ENCODE measurements around the gene NUAK2.

The NUAK2 gene

GRCh38 chr1:205358579-205358978, 37.0 kb upstream of the NUAK2 start:
- no peak overlapping the region for H2AK5ac ChIP-seq (ENCODE audit: low read length, severe bottlenecking)
- no peaks in the 10 kb centered on the region for H3K79me1 ChIP-seq (replicated peaks; ENCODE audit: low read length, poor library complexity, severe bottlenecking)
- no peaks in the 10 kb centered on the region for H3K36me3 ChIP-seq (ENCODE audit: control insufficient read depth in 1 of 2, insufficient read depth in 2 of 2, low read depth in 1 of 2, low read length in 2 of 2)
- H2AFZ ChIP-seq (ENCODE audit: low read depth, low read length), result no peak overlapping the region
- H3K4me3 ChIP-seq (ENCODE audit: insufficient read depth in 1 of 2, low read depth in 1 of 2, low read length in 2 of 2), result no peak overlapping the region
- no peak overlapping the region for H2BK120ac ChIP-seq (ENCODE audit: low read depth, low read length)
- no peak overlapping the region for H3K14ac ChIP-seq (ENCODE audit: low read length in 2 of 2)
- no peak overlapping the region for H3K27ac ChIP-seq (ENCODE audit: low read length, poor library complexity, severe bottlenecking)
- peaks cover 50 to 64% of the 10 kb centered on the region in 2 experiments for H3K27me3 ChIP-seq (ENCODE audit: control insufficient read depth in 1 of 2, insufficient read depth in 1 of 2, low read length in 2 of 2)
- H4K91ac ChIP-seq (ENCODE audit: low read length), result no peak overlapping the region
- H3K4ac ChIP-seq (ENCODE audit: low read depth in 1 of 2, low read length in 2 of 2), result no peak overlapping the region
- H3K23ac ChIP-seq (ENCODE audit: low read length in 2 of 2), result no peak overlapping the region
- no peak overlapping the region for H2BK5ac ChIP-seq (ENCODE audit: low read depth, low read length, poor library complexity, severe bottlenecking)
- no peak for DNase-seq
- H4K8ac ChIP-seq (ENCODE audit: low read length), result no peak overlapping the region
- H3K9ac ChIP-seq (ENCODE audit: low read length), result no peak overlapping the region
- no peaks in the 10 kb centered on the region for H3K4me1 ChIP-seq (ENCODE audit: control insufficient read depth, insufficient read depth, low read depth, low read length)
- H2BK12ac ChIP-seq (ENCODE audit: low read length in 2 of 2), result no peak overlapping the region
- H3K9me3 ChIP-seq (ENCODE audit: control insufficient read depth, low read length), result no peaks in the 10 kb centered on the region
- no peak overlapping the region for H3K18ac ChIP-seq (ENCODE audit: low read depth in 1 of 2, low read length in 2 of 2)
- H2BK15ac ChIP-seq (ENCODE audit: low read depth, poor library complexity, severe bottlenecking), result no peak overlapping the region
- no peak overlapping the region for H3K4me2 ChIP-seq (ENCODE audit: low read length, poor library complexity, severe bottlenecking)

- Histone ChIP-seq H2AFZ (ENCODE audit: low read depth, low read length) (no peak overlapping the region), H3K4ac (ENCODE audit: low read depth in 1 of 2, low read length in 2 of 2) (no peak overlapping the region), H3K27ac (ENCODE audit: low read length, poor library complexity, severe bottlenecking) (no peak overlapping the region), H3K18ac (ENCODE audit: low read depth in 1 of 2, low read length in 2 of 2) (no peak overlapping the region), H3K9me3 (ENCODE audit: control insufficient read depth, low read length) (no peaks in the 10 kb centered on the region), H4K8ac (ENCODE audit: low read length) (no peak overlapping the region), H2BK15ac (ENCODE audit: low read depth, poor library complexity, severe bottlenecking) (no peak overlapping the region), H2BK120ac (ENCODE audit: low read depth, low read length) (no peak overlapping the region), H2AK5ac (ENCODE audit: low read length, severe bottlenecking) (no peak overlapping the region), H3K27me3 (ENCODE audit: control insufficient read depth in 1 of 2, insufficient read depth in 1 of 2, low read length in 2 of 2) (peaks cover 55 to 63% of the 10 kb centered on the region in 2 experiments), H3K4me2 (ENCODE audit: low read length, poor library complexity, severe bottlenecking) (no peak overlapping the region), H3K79me1 (replicated peaks; ENCODE audit: low read length, poor library complexity, severe bottlenecking) (no peaks in the 10 kb centered on the region), H3K4me3 (ENCODE audit: insufficient read depth in 1 of 2, low read depth in 1 of 2, low read length in 2 of 2) (no peak overlapping the region), H3K9ac (ENCODE audit: low read length) (no peak overlapping the region), H3K14ac (ENCODE audit: low read length in 2 of 2) (no peak overlapping the region), H3K36me3 (ENCODE audit: control insufficient read depth in 1 of 2, insufficient read depth in 2 of 2, low read depth in 1 of 2, low read length in 2 of 2) (no peaks in the 10 kb centered on the region), H2BK5ac (ENCODE audit: low read depth, low read length, poor library complexity, severe bottlenecking) (no peak overlapping the region), H3K4me1 (ENCODE audit: control insufficient read depth, insufficient read depth, low read depth, low read length) (no peaks in the 10 kb centered on the region), H3K23ac (ENCODE audit: low read length in 2 of 2) (no peak overlapping the region), H4K91ac (ENCODE audit: low read length) (no peak overlapping the region), H2BK12ac (ENCODE audit: low read length in 2 of 2) (no peak overlapping the region)
- WGBS, result 76% methylated on average over 2 of the region's 3 CpGs
- DNase-seq, result no peak
Measured at GRCh38 chr1:205357567-205357966, 36.0 kb upstream of the NUAK2 start.

- H2BK5ac ChIP-seq (ENCODE audit: low read depth, low read length, poor library complexity, severe bottlenecking), result no peak within 1 kb of the TSS
- H3K9me3 ChIP-seq (ENCODE audit: control insufficient read depth, low read length), result no peaks in the 10 kb centered on the region
- H4K8ac ChIP-seq (ENCODE audit: low read length), result no peak within 1 kb of the TSS
- no peak within 1 kb of the TSS for H2BK12ac ChIP-seq (ENCODE audit: low read length in 2 of 2)
- H3K27ac ChIP-seq (ENCODE audit: low read length, poor library complexity, severe bottlenecking), result no peak within 1 kb of the TSS
- no peaks in the 10 kb centered on the region for H3K79me1 ChIP-seq (replicated peaks; ENCODE audit: low read length, poor library complexity, severe bottlenecking)
- H2BK15ac ChIP-seq (ENCODE audit: low read depth, poor library complexity, severe bottlenecking), result no peak within 1 kb of the TSS
- no peak within 1 kb of the TSS for H3K4me2 ChIP-seq (ENCODE audit: low read length, poor library complexity, severe bottlenecking)
- no peak within 1 kb of the TSS for H2AFZ ChIP-seq (ENCODE audit: low read depth, low read length)
- no peak within 1 kb of the TSS for H2AK5ac ChIP-seq (ENCODE audit: low read length, severe bottlenecking)
- no peak within 1 kb of the TSS for H4K91ac ChIP-seq (ENCODE audit: low read length)
- H2BK120ac ChIP-seq (ENCODE audit: low read depth, low read length), result no peak within 1 kb of the TSS
- H3K14ac ChIP-seq (ENCODE audit: low read length in 2 of 2), result no peak within 1 kb of the TSS
- peak within 1 kb of the TSS in 1 of 2 experiments; percentile 43 for H3K4me3 ChIP-seq (ENCODE audit: insufficient read depth in 1 of 2, low read depth in 1 of 2, low read length in 2 of 2)
- H3K27me3 ChIP-seq (ENCODE audit: control insufficient read depth in 1 of 2, insufficient read depth in 1 of 2, low read length in 2 of 2), result peaks cover 56 to 59% of the 10 kb centered on the region in 2 experiments
- no peak within 1 kb of the TSS for H3K23ac ChIP-seq (ENCODE audit: low read length in 2 of 2)
- H3K9ac ChIP-seq (ENCODE audit: low read length), result peak within 1 kb of the TSS; percentile 40
- no peak within 1 kb of the TSS for H3K18ac ChIP-seq (ENCODE audit: low read depth in 1 of 2, low read length in 2 of 2)
- H3K4ac ChIP-seq (ENCODE audit: low read depth in 1 of 2, low read length in 2 of 2), result no peak within 1 kb of the TSS
- DNase-seq, result no peak
- WGBS, result 60% methylated on average over 13 of the region's 20 CpGs
- no peaks in the 10 kb centered on the region for H3K36me3 ChIP-seq (ENCODE audit: control insufficient read depth in 1 of 2, insufficient read depth in 2 of 2, low read depth in 1 of 2, low read length in 2 of 2)
- H3K4me1 ChIP-seq (ENCODE audit: control insufficient read depth, insufficient read depth, low read depth, low read length), result no peaks in the 10 kb centered on the region
Measured at GRCh38 chr1:205356440-205357139, 35.0 kb upstream of the NUAK2 start, which contains the start of gene KLHDC8A. TSS of gene KLHDC8A (minus strand) at chr1:205356922. CDS start at chr1:205343604, 13,318 bp downstream.

GRCh38 chr1:205355075-205355453, 33.5 kb upstream of the NUAK2 start:
- H3K4me3 ChIP-seq (ENCODE audit: insufficient read depth in 1 of 2, low read depth in 1 of 2, low read length in 2 of 2), result no peak overlapping the region
- H2BK15ac ChIP-seq (ENCODE audit: low read depth, poor library complexity, severe bottlenecking), result no peak overlapping the region
- H2BK5ac ChIP-seq (ENCODE audit: low read depth, low read length, poor library complexity, severe bottlenecking), result no peak overlapping the region
- no peaks in the 10 kb centered on the region for H3K36me3 ChIP-seq (ENCODE audit: control insufficient read depth in 1 of 2, insufficient read depth in 2 of 2, low read depth in 1 of 2, low read length in 2 of 2)
- H3K27me3 ChIP-seq (ENCODE audit: control insufficient read depth in 1 of 2, insufficient read depth in 1 of 2, low read length in 2 of 2), result peaks cover 51 to 52% of the 10 kb centered on the region in 2 experiments
- no peak overlapping the region for H4K91ac ChIP-seq (ENCODE audit: low read length)
- H3K4ac ChIP-seq (ENCODE audit: low read depth in 1 of 2, low read length in 2 of 2), result no peak overlapping the region
- no peaks in the 10 kb centered on the region for H3K79me1 ChIP-seq (replicated peaks; ENCODE audit: low read length, poor library complexity, severe bottlenecking)
- WGBS, result 92% methylated on average over 3 of the region's 3 CpGs
- H3K9ac ChIP-seq (ENCODE audit: low read length), result no peak overlapping the region
- H2AK5ac ChIP-seq (ENCODE audit: low read length, severe bottlenecking), result no peak overlapping the region
- H3K23ac ChIP-seq (ENCODE audit: low read length in 2 of 2), result no peak overlapping the region
- H2BK120ac ChIP-seq (ENCODE audit: low read depth, low read length), result no peak overlapping the region
- no peak overlapping the region for H3K27ac ChIP-seq (ENCODE audit: low read length, poor library complexity, severe bottlenecking)
- no peak overlapping the region for H3K18ac ChIP-seq (ENCODE audit: low read depth in 1 of 2, low read length in 2 of 2)
- no peak overlapping the region for H4K8ac ChIP-seq (ENCODE audit: low read length)
- H3K4me1 ChIP-seq (ENCODE audit: control insufficient read depth, insufficient read depth, low read depth, low read length), result no peaks in the 10 kb centered on the region
- H2BK12ac ChIP-seq (ENCODE audit: low read length in 2 of 2), result no peak overlapping the region
- H3K14ac ChIP-seq (ENCODE audit: low read length in 2 of 2), result no peak overlapping the region
- no peaks in the 10 kb centered on the region for H3K9me3 ChIP-seq (ENCODE audit: control insufficient read depth, low read length)
- no peak overlapping the region for H2AFZ ChIP-seq (ENCODE audit: low read depth, low read length)
- DNase-seq, result no peak
- no peak overlapping the region for H3K4me2 ChIP-seq (ENCODE audit: low read length, poor library complexity, severe bottlenecking)
